SK-N-SH (cell line): ENCODE results near the gene LPP. TPM values are rescaled to one million over a fixed set of nuclear protein-coding genes. Genes with fewer than 3 reads are reported as not detected.

Experiments
- CTCF ChIA-PET: fragments of 300-600, 350-600 bp; formaldehyde crosslinking; extraction: SDS; loops from one replicate; lab custom pipeline; 2021; lab: Yijun Ruan, JAX
- POLR2A ChIA-PET: fragments of 350-600 bp; sonication (Branson Sonifier 250); formaldehyde crosslinking; extraction: SDS; loops from one replicate; lab custom pipeline; 2020; ENCODE audit warnings: antibody characterized with exemption, inconsistent platforms; lab: Yijun Ruan, JAX
- DNase-seq: peaks from one replicate; pipeline ENCODE4 v3.0.0; 2012
- H2AFZ ChIP-seq: fragments of 200-600 bp; sonication (generic); 2 replicates; pipeline ENCODE4 v1.8.1; 2016; ENCODE audit warnings: antibody characterized with exemption, mild to moderate bottlenecking, low read depth
- H3F3A ChIP-seq: fragments of 200-600 bp; sonication (generic); replicated peaks from 2 replicates; pipeline ENCODE3; 2016; ENCODE audit warnings: antibody characterized with exemption, mild to moderate bottlenecking; ENCODE audit not compliant: insufficient read depth
- H3K27ac ChIP-seq, 2 experiments: fragments of 200-500 bp in 1 of 2; fragments of 200-600 bp in 1 of 2; sonication (Bioruptor generic) in 1 of 2; sonication (generic), shearing (Covaris generic) in 1 of 2; 2 replicates each; pipeline versions ENCODE4 v1.5.1 to v1.6.1; 2014 to 2016; ENCODE audit warnings: low read depth in 2 of 2, inconsistent platforms in 1 of 2, low read length in 1 of 2, mild to moderate bottlenecking in 1 of 2, mixed read lengths in 1 of 2
- H3K27me3 ChIP-seq: fragments of 200-600 bp; sonication (generic), shearing (Covaris generic); 2 replicates; pipeline ENCODE4 v1.6.1; 2016; ENCODE audit warnings: mixed run types; ENCODE audit not compliant: insufficient read depth
- H3K36me3 ChIP-seq, 2 experiments: fragments of 200-500 bp in 1 of 2; fragments of 200-600 bp in 1 of 2; sonication (Bioruptor generic) in 1 of 2; sonication (generic) in 1 of 2; replicated peaks in 1 of 2; 2 replicates each; pipeline versions ENCODE3 to v1.5.1; 2014 to 2016; ENCODE audit warnings: low read length in 1 of 2, mild to moderate bottlenecking in 1 of 2; ENCODE audit not compliant: insufficient read depth in 2 of 2, control insufficient read depth in 1 of 2
- H3K4me1 ChIP-seq, 2 experiments: fragments of 200-500 bp in 1 of 2; fragments of 200-600 bp in 1 of 2; sonication (Bioruptor generic) in 1 of 2; sonication (generic), shearing (Covaris generic) in 1 of 2; 2 replicates each; pipeline versions ENCODE4 v1.5.1 to v1.6.1; 2014 to 2016; ENCODE audit warnings: low read depth in 1 of 2, low read length in 1 of 2, mixed run types in 1 of 2; ENCODE audit not compliant: insufficient read depth in 2 of 2, control insufficient read depth in 1 of 2
- H3K4me2 ChIP-seq: fragments of 200-600 bp; sonication (generic), shearing (Covaris generic); 2 replicates; pipeline ENCODE4 v1.6.1; 2017; ENCODE audit warnings: mixed run types
- H3K4me3 ChIP-seq, 2 experiments: fragments of 200-500 bp in 1 of 2; fragments of 200-600 bp in 1 of 2; sonication (Bioruptor generic) in 1 of 2; sonication (generic), shearing (Covaris generic) in 1 of 2; 2 replicates each; pipeline versions ENCODE4 v1.5.1 to v1.8.1; 2014 to 2016; ENCODE audit warnings: low read depth in 2 of 2, inconsistent platforms in 1 of 2, low read length in 1 of 2, mild to moderate bottlenecking in 1 of 2, mixed read lengths in 1 of 2, moderate library complexity in 1 of 2
- H3K79me2 ChIP-seq: fragments of 200-600 bp; sonication (generic); 2 replicates; pipeline ENCODE4 v1.8.1; 2017; ENCODE audit warnings: mild to moderate bottlenecking; ENCODE audit not compliant: insufficient read depth
- H3K9ac ChIP-seq: fragments of 200-600 bp; sonication (generic); 2 replicates; pipeline ENCODE4 v1.6.1; 2017; ENCODE audit warnings: mixed run types
- H3K9me2 ChIP-seq: fragments of 200-600 bp; sonication (generic); 2 replicates; pipeline ENCODE4 v1.6.1; 2017; ENCODE audit warnings: mixed run types
- H3K9me3 ChIP-seq: fragments of 200-600 bp; sonication (generic); 2 replicates; pipeline ENCODE4 v1.6.1; 2017; ENCODE audit warnings: mixed run types, mild to moderate bottlenecking, moderate library complexity
- H4K20me1 ChIP-seq: fragments of 200-600 bp; sonication (generic); 2 replicates; pipeline ENCODE4 v1.6.1; 2017; ENCODE audit warnings: mild to moderate bottlenecking, mixed run types; ENCODE audit not compliant: insufficient read depth
- CHD2 ChIP-seq: fragments of 150-350 bp; IDR thresholded peaks from 2 replicates; pipeline ENCODE4 v1.6.1; 2018; ENCODE audit warnings: low read length; ENCODE audit not compliant: partially characterized antibody
- ELF1 ChIP-seq: IDR thresholded peaks from 2 replicates; pipeline ENCODE4 v1.4.0; 2012
- EP300 ChIP-seq, 2 experiments: IDR thresholded peaks; 2 replicates each; pipeline versions ENCODE4 v1.4.0 to v1.6.1; 2012; ENCODE audit warnings: borderline replicate concordance in 1 of 2, low read depth in 1 of 2, low read length in 1 of 2
- FOSL2 ChIP-seq: IDR thresholded peaks from 2 replicates; pipeline ENCODE4 v1.4.0; 2012; ENCODE audit warnings: low read depth, mild to moderate bottlenecking, moderate library complexity, borderline replicate concordance
- GABPA ChIP-seq: IDR thresholded peaks from 2 replicates; pipeline ENCODE4 v1.4.0; 2012; ENCODE audit warnings: low read depth, mild to moderate bottlenecking
- JUND ChIP-seq: IDR thresholded peaks from 2 replicates; pipeline ENCODE4 v1.4.0; 2012
- MXI1 ChIP-seq: IDR thresholded peaks from 2 replicates; pipeline ENCODE4 v1.6.1; 2012; ENCODE audit warnings: mild to moderate bottlenecking, low read depth, low read length, improper control_type of control experiment
- RCOR1 ChIP-seq: fragments of 150-350 bp; IDR thresholded peaks from 2 replicates; pipeline ENCODE4 v1.6.1; 2017; ENCODE audit warnings: antibody characterized with exemption, low read length
- RXRA ChIP-seq: IDR thresholded peaks from 2 replicates; pipeline ENCODE4 v1.4.0; 2012; ENCODE audit warnings: low read depth, mild to moderate bottlenecking, borderline replicate concordance
- SMC3 ChIP-seq: IDR thresholded peaks from 2 replicates; pipeline ENCODE4 v1.6.1; 2012; ENCODE audit warnings: low read depth, low read length, improper control_type of control experiment
- TAF1 ChIP-seq: IDR thresholded peaks from 2 replicates; pipeline ENCODE4 v1.6.1; 2012; ENCODE audit warnings: low read depth, mild to moderate bottlenecking, low read length, moderate library complexity, borderline replicate concordance
- YY1 ChIP-seq: IDR thresholded peaks from 2 replicates; pipeline ENCODE4 v1.4.0; 2012; ENCODE audit warnings: low read depth, mild to moderate bottlenecking
- WGBS: methylation state at CpG from one replicate; pipeline ENCODE4 v1.1.6; 2017; ENCODE audit warnings: low lambda C conversion rate; 5-methylcytosine and 5-hydroxymethylcytosine counted together
- polyA plus RNA-seq, 3 experiments: library from polyadenylated mRNA; depleted of rRNA; stranded (reverse); fragments of >200 nt; gene quantifications; 2 replicates each; pipeline ENCODE4 v1.2.3, GENCODE V29; 2012
- TF ChIP-seq, protein P1 (sequence below): IDR thresholded peaks from 2 replicates; pipeline ENCODE4 v1.4.0; 2012; ENCODE audit warnings: low read depth, borderline replicate concordance
- TF ChIP-seq, protein P2 (sequence below): IDR thresholded peaks from 2 replicates; pipeline ENCODE4 v1.6.1; 2012; ENCODE audit warnings: mild to moderate bottlenecking, low read depth, low read length, moderate library complexity

The LPP gene
- polyA plus RNA-seq, 1 of the 3 experiments (the other 2 are of a cell fraction) = 6.6 TPM

- TF ChIP-seq, protein P1, sequence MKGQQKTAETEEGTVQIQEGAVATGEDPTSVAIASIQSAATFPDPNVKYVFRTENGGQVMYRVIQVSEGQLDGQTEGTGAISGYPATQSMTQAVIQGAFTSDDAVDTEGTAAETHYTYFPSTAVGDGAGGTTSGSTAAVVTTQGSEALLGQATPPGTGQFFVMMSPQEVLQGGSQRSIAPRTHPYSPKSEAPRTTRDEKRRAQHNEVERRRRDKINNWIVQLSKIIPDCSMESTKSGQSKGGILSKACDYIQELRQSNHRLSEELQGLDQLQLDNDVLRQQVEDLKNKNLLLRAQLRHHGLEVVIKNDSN = no peak
- no peak for TF ChIP-seq ELF1
- TF ChIP-seq, protein P2, sequence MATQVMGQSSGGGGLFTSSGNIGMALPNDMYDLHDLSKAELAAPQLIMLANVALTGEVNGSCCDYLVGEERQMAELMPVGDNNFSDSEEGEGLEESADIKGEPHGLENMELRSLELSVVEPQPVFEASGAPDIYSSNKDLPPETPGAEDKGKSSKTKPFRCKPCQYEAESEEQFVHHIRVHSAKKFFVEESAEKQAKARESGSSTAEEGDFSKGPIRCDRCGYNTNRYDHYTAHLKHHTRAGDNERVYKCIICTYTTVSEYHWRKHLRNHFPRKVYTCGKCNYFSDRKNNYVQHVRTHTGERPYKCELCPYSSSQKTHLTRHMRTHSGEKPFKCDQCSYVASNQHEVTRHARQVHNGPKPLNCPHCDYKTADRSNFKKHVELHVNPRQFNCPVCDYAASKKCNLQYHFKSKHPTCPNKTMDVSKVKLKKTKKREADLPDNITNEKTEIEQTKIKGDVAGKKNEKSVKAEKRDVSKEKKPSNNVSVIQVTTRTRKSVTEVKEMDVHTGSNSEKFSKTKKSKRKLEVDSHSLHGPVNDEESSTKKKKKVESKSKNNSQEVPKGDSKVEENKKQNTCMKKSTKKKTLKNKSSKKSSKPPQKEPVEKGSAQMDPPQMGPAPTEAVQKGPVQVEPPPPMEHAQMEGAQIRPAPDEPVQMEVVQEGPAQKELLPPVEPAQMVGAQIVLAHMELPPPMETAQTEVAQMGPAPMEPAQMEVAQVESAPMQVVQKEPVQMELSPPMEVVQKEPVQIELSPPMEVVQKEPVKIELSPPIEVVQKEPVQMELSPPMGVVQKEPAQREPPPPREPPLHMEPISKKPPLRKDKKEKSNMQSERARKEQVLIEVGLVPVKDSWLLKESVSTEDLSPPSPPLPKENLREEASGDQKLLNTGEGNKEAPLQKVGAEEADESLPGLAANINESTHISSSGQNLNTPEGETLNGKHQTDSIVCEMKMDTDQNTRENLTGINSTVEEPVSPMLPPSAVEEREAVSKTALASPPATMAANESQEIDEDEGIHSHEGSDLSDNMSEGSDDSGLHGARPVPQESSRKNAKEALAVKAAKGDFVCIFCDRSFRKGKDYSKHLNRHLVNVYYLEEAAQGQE = no peak
- TF ChIP-seq, all 33 proteins: peak for 0
Observed at GRCh38 chr3:188539631-188540194, 385.8 kb downstream of the LPP start (continued).

GRCh38 chr3:188542196-188542595 lies 388.2 kb downstream of the LPP start:
- Histone ChIP-seq H3K4me3 (no peak overlapping the region), H4K20me1 (no peaks in the 10 kb centered on the region), H3K4me1 (peaks cover 0 to 10% of the 10 kb centered on the region in 2 experiments; a peak in 3 of 4 replicates), H3K9me2 (no peaks in the 10 kb centered on the region), H3K9ac (no peak overlapping the region), H3F3A (peaks cover 4% of the 10 kb centered on the region), H2AFZ (no peak overlapping the region), H3K4me2 (no peak overlapping the region), H3K27me3 (no peaks in the 10 kb centered on the region), H3K36me3 (peaks cover 0 to 15% of the 10 kb centered on the region in 2 experiments), H3K27ac (no peak overlapping the region), H3K9me3 (no peaks in the 10 kb centered on the region)
- ChIA-PET POLR2A (no interaction called here), CTCF (no interaction called here)
- DNase-seq = no peak
- no peak for TF ChIP-seq SMC3
- no peak for TF ChIP-seq CHD2
- TF ChIP-seq EP300 (IDR thresholded peaks at IDR 0.05; ENCODE audit: borderline replicate concordance in 1 of 2, low read depth in 1 of 2, low read length in 1 of 2) = no peak
- no peak for TF ChIP-seq GABPA
- TF ChIP-seq TAF1 = no peak
- TF ChIP-seq YY1 = no peak
- no peak for TF ChIP-seq RXRA
- no peak for TF ChIP-seq FOSL2
- no peak for TF ChIP-seq RCOR1
- no peak for TF ChIP-seq MXI1
- TF ChIP-seq, protein P1 = no peak
- TF ChIP-seq JUND = no peak
- TF ChIP-seq, all 33 proteins: peak for 0
- WGBS = 69% methylated on average over 1 of the region's 1 CpG
- peaks cover 15% of the 10 kb centered on the region; the same call in 1 of the 2 replicates for H3K79me2 ChIP-seq
